ENCODE results near the gene APOD.

DNA sequence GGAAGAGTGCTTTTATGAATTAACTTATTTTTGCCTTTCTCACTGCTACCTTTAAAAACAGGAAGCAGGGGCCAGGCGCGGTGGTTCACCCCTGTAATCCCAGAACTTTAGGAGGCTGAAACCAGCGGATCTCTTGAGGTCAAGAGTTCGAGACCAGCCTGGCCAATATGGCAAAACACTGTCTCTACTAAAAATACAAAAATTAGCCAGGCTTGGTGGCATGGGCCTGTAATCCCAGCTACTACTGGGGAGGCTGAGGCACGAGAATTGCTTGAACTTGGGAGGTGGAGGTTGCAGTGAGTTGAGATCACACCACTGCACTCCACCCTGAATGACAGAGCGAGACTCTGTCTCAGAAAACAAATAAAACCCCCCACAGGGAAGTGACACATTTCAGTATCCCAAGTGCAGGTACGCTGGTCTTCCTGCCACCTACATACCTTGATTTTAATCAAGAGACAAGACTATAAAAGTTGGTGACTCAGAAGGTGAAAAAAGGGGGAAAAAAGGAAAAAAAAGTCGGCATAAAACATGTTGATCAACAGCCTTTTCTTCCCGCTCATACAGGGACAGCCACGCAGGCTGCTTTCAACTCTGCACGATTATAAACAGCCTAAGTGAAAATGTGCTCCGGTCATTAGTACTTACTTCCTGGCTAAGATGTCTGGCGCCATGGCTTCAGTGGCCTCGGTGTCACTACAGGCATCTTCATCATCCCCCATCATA lies 59.4 kb downstream of the APOD start:
- TF ChIP-seq, protein P1, sequence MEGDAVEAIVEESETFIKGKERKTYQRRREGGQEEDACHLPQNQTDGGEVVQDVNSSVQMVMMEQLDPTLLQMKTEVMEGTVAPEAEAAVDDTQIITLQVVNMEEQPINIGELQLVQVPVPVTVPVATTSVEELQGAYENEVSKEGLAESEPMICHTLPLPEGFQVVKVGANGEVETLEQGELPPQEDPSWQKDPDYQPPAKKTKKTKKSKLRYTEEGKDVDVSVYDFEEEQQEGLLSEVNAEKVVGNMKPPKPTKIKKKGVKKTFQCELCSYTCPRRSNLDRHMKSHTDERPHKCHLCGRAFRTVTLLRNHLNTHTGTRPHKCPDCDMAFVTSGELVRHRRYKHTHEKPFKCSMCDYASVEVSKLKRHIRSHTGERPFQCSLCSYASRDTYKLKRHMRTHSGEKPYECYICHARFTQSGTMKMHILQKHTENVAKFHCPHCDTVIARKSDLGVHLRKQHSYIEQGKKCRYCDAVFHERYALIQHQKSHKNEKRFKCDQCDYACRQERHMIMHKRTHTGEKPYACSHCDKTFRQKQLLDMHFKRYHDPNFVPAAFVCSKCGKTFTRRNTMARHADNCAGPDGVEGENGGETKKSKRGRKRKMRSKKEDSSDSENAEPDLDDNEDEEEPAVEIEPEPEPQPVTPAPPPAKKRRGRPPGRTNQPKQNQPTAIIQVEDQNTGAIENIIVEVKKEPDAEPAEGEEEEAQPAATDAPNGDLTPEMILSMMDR (IDR thresholded peaks at IDR 0.05): no peak
- TF ChIP-seq POLR2A (IDR thresholded peaks at IDR 0.05) (no peak), POLR2AphosphoS5 (IDR thresholded peaks at IDR 0.05) (no peak), EP300 (IDR thresholded peaks at IDR 0.05) (no peak)
